CD8-positive, alpha-beta memory T cell (primary cell): ENCODE data around the gene APAF1. TPM values are rescaled to one million over a fixed set of nuclear protein-coding genes. Genes with fewer than 3 reads are reported as not detected.
"Not testable (repeated sequence)": the region's sequence is repeated elsewhere in the genome, so short reads cannot be mapped to it uniquely, and the experiment has no call there.

ENCODE experiments used
- CTCF ChIA-PET: fragments of 350-600 bp; sonication (Branson Sonifier 250); formaldehyde crosslinking; loops from one replicate; lab custom pipeline; 2021; ENCODE audit warnings: antibody characterized with exemption; lab: Charles Lee
- POLR2A ChIA-PET: fragments of 350-600 bp; sonication (Branson Sonifier 250); formaldehyde crosslinking; loops from one replicate; lab custom pipeline; 2021; ENCODE audit warnings: antibody characterized with exemption; lab: Charles Lee
- DNase-seq, 5 donors: peaks; one replicate each; pipeline versions ENCODE4 v3.0.0 to v3.0.0-alpha.2; 2020 to 2022; ENCODE audit warnings: mixed read lengths in 1 of 5
- H3K27ac ChIP-seq: one replicate; pipeline ENCODE4 v1.7.0; 2013; ENCODE audit warnings: low read depth, mild to moderate bottlenecking, low read length, moderate library complexity
- H3K27me3 ChIP-seq: 2 replicates; pipeline ENCODE4 v1.7.0; 2013; ENCODE audit warnings: low read length, mild to moderate bottlenecking; ENCODE audit not compliant: insufficient read depth, poor library complexity, severe bottlenecking
- H3K36me3 ChIP-seq: 2 replicates; pipeline ENCODE4 v1.7.0; 2013; ENCODE audit warnings: mild to moderate bottlenecking, low read length, moderate library complexity; ENCODE audit not compliant: insufficient read depth
- H3K4me1 ChIP-seq: 2 replicates; pipeline ENCODE4 v1.7.0; 2013; ENCODE audit warnings: mild to moderate bottlenecking, low read length, moderate library complexity; ENCODE audit not compliant: insufficient read depth
- H3K4me3 ChIP-seq: 2 replicates; pipeline ENCODE4 v1.7.0; 2013; ENCODE audit warnings: mild to moderate bottlenecking, low read length
- H3K9me3 ChIP-seq: 2 replicates; pipeline ENCODE4 v1.7.0; 2013; ENCODE audit warnings: mild to moderate bottlenecking, low read length
- H3K27ac Mint-ChIP-seq, 8 donors: one replicate each; pipeline ENCODE4 v1.8.0; 2020 to 2021; ENCODE audit warnings: mixed read lengths in 8 of 8, mild to moderate bottlenecking in 6 of 8, inconsistent platforms in 3 of 8, moderate library complexity in 3 of 8
- H3K27me3 Mint-ChIP-seq, 2 donors: one replicate each; pipeline ENCODE4 v1.8.0; 2020 to 2021; ENCODE audit warnings: mixed read lengths in 2 of 2, mild to moderate bottlenecking in 1 of 2, moderate library complexity in 1 of 2
- H3K36me3 Mint-ChIP-seq, 3 donors: one replicate each; pipeline ENCODE4 v1.8.0; 2020 to 2021; ENCODE audit warnings: mixed read lengths in 3 of 3, inconsistent platforms in 1 of 3, mild to moderate bottlenecking in 1 of 3
- H3K4me1 Mint-ChIP-seq, 3 donors: one replicate each; pipeline ENCODE4 v1.8.0; 2020 to 2021; ENCODE audit warnings: mixed read lengths in 3 of 3, inconsistent platforms in 1 of 3, mild to moderate bottlenecking in 1 of 3
- H3K4me3 Mint-ChIP-seq, 7 donors: one replicate each; pipeline ENCODE4 v1.8.0; 2020 to 2021; ENCODE audit warnings: mixed read lengths in 7 of 7, mild to moderate bottlenecking in 6 of 7, moderate library complexity in 4 of 7, inconsistent platforms in 2 of 7
- H3K9me3 Mint-ChIP-seq, 5 donors: one replicate each; pipeline ENCODE4 v1.8.0; 2020 to 2022; ENCODE audit warnings: mixed read lengths in 5 of 5, mild to moderate bottlenecking in 3 of 5, moderate library complexity in 2 of 5, inconsistent platforms in 1 of 5
- polyA plus RNA-seq: library from polyadenylated mRNA; unstranded; fragments of 300-500 nt; fragmentation: Illumina TruSeq; gene quantifications from one replicate; pipeline ENCODE4 v1.2.3, GENCODE V29; 2021
- total RNA-seq, 2 experiments: library from RNA; stranded (reverse); gene quantifications; one replicate each; pipeline ENCODE4 v1.2.3, GENCODE V29; 2021

The APAF1 gene
- 10 to 100 TPM; 13.9 to 14.6 TPM for total RNA-seq
- polyA plus RNA-seq, result 11.1 TPM

DNA sequence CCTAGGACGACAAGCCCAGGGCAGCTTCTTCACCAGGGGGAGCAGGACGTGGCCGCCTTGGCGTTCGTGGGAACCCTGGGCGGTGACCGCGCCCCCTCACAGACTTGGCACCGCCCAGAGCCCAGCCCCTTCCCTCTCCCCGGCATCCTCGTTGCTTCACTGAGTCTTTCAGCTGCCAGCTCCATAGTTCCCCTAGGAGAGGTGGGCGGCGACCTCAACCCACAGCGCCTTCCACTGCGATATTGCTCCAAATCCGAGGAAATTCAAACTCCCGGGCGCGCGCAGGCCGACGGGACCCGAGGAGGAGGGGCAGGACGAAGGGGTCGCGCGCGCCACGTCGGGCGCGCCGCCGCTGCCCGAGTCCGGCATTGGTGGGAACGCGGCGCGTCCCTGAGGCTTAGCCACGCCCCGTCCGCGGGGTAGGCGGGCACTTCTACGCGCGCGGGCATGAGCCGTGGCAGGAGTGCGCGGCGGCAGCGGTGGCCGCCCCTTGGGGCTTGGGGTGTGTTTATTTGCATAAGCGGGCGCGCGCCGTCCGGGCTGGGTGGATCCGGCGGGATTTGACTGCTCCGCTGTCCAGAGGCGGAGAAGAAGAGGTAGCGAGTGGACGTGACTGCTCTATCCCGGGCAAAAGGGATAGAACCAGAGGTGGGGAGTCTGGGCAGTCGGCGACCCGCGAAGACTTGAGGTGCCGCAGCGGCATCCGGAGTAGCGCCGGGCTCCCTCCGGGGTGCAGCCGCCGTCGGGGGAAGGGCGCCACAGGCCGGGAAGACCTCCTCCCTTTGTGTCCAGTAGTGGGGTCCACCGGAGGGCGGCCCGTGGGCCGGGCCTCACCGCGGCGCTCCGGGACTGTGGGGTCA, at the start of gene APAF1, which contains the start of gene IKBIP:
Gene APAF1, plus strand, starts transcription at position 579 of the 860 bp plus-strand sequence. CDS start 3,070 bp downstream, outside the sequence.
Gene IKBIP, minus strand, starts transcription at position 77 of the 860 bp plus-strand sequence. CDS start 87 bp downstream, outside the sequence.
- H3K36me3 Mint-ChIP-seq, result peaks cover 0 to 37% (median 5%) of the 10 kb centered on the region in 3 donors
- Histone ChIP-seq H3K27ac (peak within 1 kb of the TSS; percentile 91), H3K4me3 (peak within 1 kb of the TSS; percentile 97), H3K36me3 (peaks cover 4% of the 10 kb centered on the region), H3K4me1 (peaks cover 16% of the 10 kb centered on the region), H3K9me3 (no peaks in the 10 kb centered on the region), H3K27me3 (no peaks in the 10 kb centered on the region)
- peaks cover 37 to 72% (median 58%) of the 10 kb centered on the region in 3 donors for H3K4me1 Mint-ChIP-seq
- ChIA-PET CTCF (interaction anchor here (0.6 to 2.1 kb wide), 9 partner anchors 9 to 155 kb away, joined by 3 to 6 read pairs (median 4); partner anchors contain the start of genes SLC25A3 and TMPO), POLR2A (interaction anchor here (1.1 to 2.2 kb wide), 3 partner anchors 50 to 131 kb away, joined by 5 to 37 read pairs (median 6); partner anchors contain the start of genes SLC25A3 and TMPO)
- no peaks in the 10 kb centered on the region for H3K9me3 Mint-ChIP-seq
- H3K27me3 Mint-ChIP-seq, result no peaks in the 10 kb centered on the region
- H3K27ac Mint-ChIP-seq, result peak within 1 kb of the TSS; percentile 90 to 99 (median 95)
- peak within 1 kb of the TSS; percentile 97 to 100 (median 98) for H3K4me3 Mint-ChIP-seq
- DNase-seq, result peak; percentile 95 to 97 (median 96)

GRCh38 chr12:98597313-98597712, 47.8 kb upstream of the APAF1 start:
- POLR2A ChIA-PET, result not testable (repeated sequence)
- CTCF ChIA-PET, result interaction anchor here (1.2 kb wide), 2 partner anchors 35 to 105 kb away, joined by 3 read pairs; no protein-coding TSS in a partner anchor
- peak overlapping the region in 1 of 7 donors; percentile 59 for H3K4me3 Mint-ChIP-seq

GRCh38 chr12:98601924-98602323, 43.2 kb upstream of the APAF1 start:
- no peak overlapping the region for H3K27ac ChIP-seq
- Mint-ChIP-seq H3K36me3 (peaks cover 0 to 70% (median 17%) of the 10 kb centered on the region in 3 donors), H3K27ac (no peak overlapping the region), H3K27me3 (no peaks in the 10 kb centered on the region), H3K9me3 (no peaks in the 10 kb centered on the region), H3K4me1 (peaks cover 5 to 17% (median 10%) of the 10 kb centered on the region in 3 donors), H3K4me3 (peak overlapping the region in 1 of 7 donors; percentile 15)
- DNase-seq, result no peak
- H3K4me1 ChIP-seq, result peaks cover 4% of the 10 kb centered on the region
- POLR2A ChIA-PET, result no interaction called here
- CTCF ChIA-PET, result interaction anchor here (1.2 kb wide), 1 partner anchor 8 kb away, joined by 3 read pairs; the partner anchor contains the start of gene SLC25A3
- H3K27me3 ChIP-seq, result no peaks in the 10 kb centered on the region
- H3K36me3 ChIP-seq, result peaks cover 44% of the 10 kb centered on the region
- H3K9me3 ChIP-seq, result no peaks in the 10 kb centered on the region
- no peak overlapping the region for H3K4me3 ChIP-seq

More at GRCh38 chr12:98597313-98597712, 47.8 kb upstream of the APAF1 start:
- Mint-ChIP-seq H3K4me1 (peaks cover 38 to 48% (median 38%) of the 10 kb centered on the region in 3 donors), H3K36me3 (peaks cover 4 to 81% (median 17%) of the 10 kb centered on the region in 3 donors), H3K27ac (peak overlapping the region in 6 of 8 donors; percentile 31 to 94 (median 62))
- not testable (repeated sequence) for H3K9me3 Mint-ChIP-seq, H3K27ac ChIP-seq, H3K9me3 ChIP-seq, H3K4me3 ChIP-seq, DNase-seq, H3K27me3 ChIP-seq, H3K27me3 Mint-ChIP-seq
- Histone ChIP-seq H3K4me1 (peaks cover 37% of the 10 kb centered on the region), H3K36me3 (peaks cover 46% of the 10 kb centered on the region)

GRCh38 chr12:98606359-98606988, 38.6 kb upstream of the APAF1 start:
- Histone ChIP-seq H3K36me3 (peaks cover 13% of the 10 kb centered on the region), H3K27ac (no peak overlapping the region), H3K4me1 (no peaks in the 10 kb centered on the region), H3K9me3 (no peaks in the 10 kb centered on the region), H3K4me3 (no peak overlapping the region), H3K27me3 (no peaks in the 10 kb centered on the region)
- Mint-ChIP-seq H3K27ac (peak overlapping the region in 1 of 8 donors; percentile 36), H3K4me1 (peaks cover 0 to 7% (median 4%) of the 10 kb centered on the region in 3 donors), H3K4me3 (no peak overlapping the region), H3K9me3 (no peaks in the 10 kb centered on the region), H3K27me3 (no peaks in the 10 kb centered on the region), H3K36me3 (peaks cover 0 to 28% (median 5%) of the 10 kb centered on the region in 3 donors)
- no peak for DNase-seq
- POLR2A ChIA-PET, result interaction anchor here (0.7 kb wide), 1 partner anchor 13 kb away, joined by 3 read pairs; the partner anchor contains the start of gene SLC25A3
- CTCF ChIA-PET, result interaction anchor here (1.2 to 1.8 kb wide), 3 partner anchors 10 to 38 kb away, joined by 3 to 5 read pairs (median 4); partner anchors contain the start of gene IKBIP

- peaks cover 0 to 2% (median 0%) of the 10 kb centered on the region in 3 donors for H3K36me3 Mint-ChIP-seq
- Histone ChIP-seq H3K4me3 (no peak overlapping the region), H3K27ac (no peak overlapping the region), H3K27me3 (no peaks in the 10 kb centered on the region), H3K4me1 (no peaks in the 10 kb centered on the region), H3K9me3 (no peaks in the 10 kb centered on the region), H3K36me3 (no peaks in the 10 kb centered on the region)
- H3K4me1 Mint-ChIP-seq, result peaks cover 7 to 13% (median 9%) of the 10 kb centered on the region in 3 donors
- no peak overlapping the region for H3K27ac Mint-ChIP-seq
- H3K27me3 Mint-ChIP-seq, result no peaks in the 10 kb centered on the region
- H3K4me3 Mint-ChIP-seq, result no peak overlapping the region
- H3K9me3 Mint-ChIP-seq, result no peaks in the 10 kb centered on the region
- POLR2A ChIA-PET, result no interaction called here
- CTCF ChIA-PET, result interaction anchor here (1.0 kb wide), 1 partner anchor 41 kb away, joined by 3 read pairs; no protein-coding TSS in a partner anchor
- no peak for DNase-seq
Observed at GRCh38 chr12:98610596-98610995, 34.5 kb upstream of the APAF1 start.

GRCh38 chr12:98612696-98613334, 32.3 kb upstream of the APAF1 start:
- POLR2A ChIA-PET, result no interaction called here
- peak in 1 of 5 donors; percentile 20 for DNase-seq
- CTCF ChIA-PET, result no interaction called here
- Histone ChIP-seq H3K27ac (no peak overlapping the region), H3K36me3 (no peaks in the 10 kb centered on the region), H3K4me3 (no peak overlapping the region), H3K27me3 (no peaks in the 10 kb centered on the region), H3K9me3 (no peaks in the 10 kb centered on the region), H3K4me1 (no peaks in the 10 kb centered on the region)
- H3K27ac Mint-ChIP-seq, result peak overlapping the region in 7 of 8 donors; percentile 48 to 97 (median 67)
- no peak overlapping the region for H3K4me3 Mint-ChIP-seq
- H3K27me3 Mint-ChIP-seq, result no peaks in the 10 kb centered on the region
- H3K4me1 Mint-ChIP-seq, result peaks cover 5 to 7% (median 6%) of the 10 kb centered on the region in 3 donors
- peaks cover 1 to 4% (median 2%) of the 10 kb centered on the region in 3 donors for H3K36me3 Mint-ChIP-seq
- no peaks in the 10 kb centered on the region for H3K9me3 Mint-ChIP-seq

DNA sequence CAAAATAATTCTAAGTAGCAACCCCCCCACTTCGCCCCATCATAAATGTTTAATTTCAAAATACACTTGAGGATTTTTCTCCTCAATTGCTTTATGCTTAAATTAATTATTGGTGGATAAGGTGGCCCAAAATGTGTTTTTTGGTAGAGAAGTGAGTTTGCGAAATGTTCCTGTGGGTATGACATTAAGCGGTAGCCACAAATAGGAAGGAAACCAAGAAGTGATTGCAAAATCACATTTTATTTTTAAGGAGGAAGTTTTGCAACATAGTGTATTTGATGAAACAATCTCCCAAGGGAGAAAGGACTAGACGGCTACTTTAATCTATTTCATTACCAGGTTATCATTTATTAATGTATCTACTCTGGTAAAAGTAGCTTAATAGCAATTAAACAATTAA, 26.1 kb upstream of the APAF1 start:
- no peaks in the 10 kb centered on the region for H3K27me3 Mint-ChIP-seq
- H3K4me1 Mint-ChIP-seq, result peaks cover 0 to 5% (median 0%) of the 10 kb centered on the region in 3 donors

More for the DNA sequence above, 26.1 kb upstream of the APAF1 start:
- Mint-ChIP-seq H3K9me3 (no peaks in the 10 kb centered on the region), H3K4me3 (no peak overlapping the region), H3K27ac (peak overlapping the region in 1 of 8 donors; percentile 64), H3K36me3 (peaks cover 0 to 4% (median 1%) of the 10 kb centered on the region in 3 donors)
- no peak for DNase-seq
- CTCF ChIA-PET, result no interaction called here
- POLR2A ChIA-PET, result no interaction called here
- Histone ChIP-seq H3K4me1 (no peaks in the 10 kb centered on the region), H3K27ac (no peak overlapping the region), H3K27me3 (no peaks in the 10 kb centered on the region), H3K4me3 (no peak overlapping the region), H3K9me3 (no peaks in the 10 kb centered on the region), H3K36me3 (no peaks in the 10 kb centered on the region)
